AG04450 (cell line): ENCODE results near the gene TRIO. TPM values are rescaled to one million over a fixed set of nuclear protein-coding genes. Genes with fewer than 3 reads are reported as not detected.

Source experiments
- CTCF ChIA-PET: fragments of 300-600, 350-600 bp; formaldehyde crosslinking; extraction: SDS; loops from one replicate; lab custom pipeline; 2022; ENCODE audit warnings: antibody characterized with exemption, inconsistent platforms; lab: Charles Lee
- POLR2A ChIA-PET: fragments of 350-600 bp; formaldehyde crosslinking; extraction: SDS; loops from one replicate; lab custom pipeline; 2021; ENCODE audit warnings: antibody characterized with exemption, inconsistent platforms; lab: Yijun Ruan, JAX
- DNase-seq: peaks from one replicate; pipeline ENCODE4 v3.0.0-alpha.2; 2011; ENCODE audit warnings: low read depth, low spot score
- H3K27ac ChIP-seq: one replicate; pipeline ENCODE4 v1.5.1; 2012; ENCODE audit warnings: low read depth, low read length, control low read depth
- H3K27me3 ChIP-seq: one replicate; pipeline ENCODE4 v1.6.0; 2012; ENCODE audit warnings: low read length; ENCODE audit not compliant: control insufficient read depth, insufficient read depth
- H3K4me3 ChIP-seq: 2 replicates; pipeline ENCODE4 v1.5.1; 2011; ENCODE audit warnings: mild to moderate bottlenecking, low read depth, low read length, control low read depth
- H3K9me3 ChIP-seq: 2 replicates; pipeline ENCODE4 v1.5.1; 2012; ENCODE audit warnings: low read length; ENCODE audit not compliant: control insufficient read depth, insufficient read depth
- polyA plus RNA-seq: library from polyadenylated mRNA; depleted of rRNA; stranded (reverse); fragments of >200 nt; gene quantifications from 2 replicates; pipeline ENCODE4 v1.2.3, GENCODE V29; 2011
- TF ChIP-seq, protein P1 (sequence below): IDR thresholded peaks from 2 replicates; pipeline ENCODE4 v1.5.1; 2011; ENCODE audit warnings: low read depth, low read length, control low read depth, inconsistent platforms

TRIO gene
- polyA plus RNA-seq, 1 experiment: 268 TPM

DNA sequence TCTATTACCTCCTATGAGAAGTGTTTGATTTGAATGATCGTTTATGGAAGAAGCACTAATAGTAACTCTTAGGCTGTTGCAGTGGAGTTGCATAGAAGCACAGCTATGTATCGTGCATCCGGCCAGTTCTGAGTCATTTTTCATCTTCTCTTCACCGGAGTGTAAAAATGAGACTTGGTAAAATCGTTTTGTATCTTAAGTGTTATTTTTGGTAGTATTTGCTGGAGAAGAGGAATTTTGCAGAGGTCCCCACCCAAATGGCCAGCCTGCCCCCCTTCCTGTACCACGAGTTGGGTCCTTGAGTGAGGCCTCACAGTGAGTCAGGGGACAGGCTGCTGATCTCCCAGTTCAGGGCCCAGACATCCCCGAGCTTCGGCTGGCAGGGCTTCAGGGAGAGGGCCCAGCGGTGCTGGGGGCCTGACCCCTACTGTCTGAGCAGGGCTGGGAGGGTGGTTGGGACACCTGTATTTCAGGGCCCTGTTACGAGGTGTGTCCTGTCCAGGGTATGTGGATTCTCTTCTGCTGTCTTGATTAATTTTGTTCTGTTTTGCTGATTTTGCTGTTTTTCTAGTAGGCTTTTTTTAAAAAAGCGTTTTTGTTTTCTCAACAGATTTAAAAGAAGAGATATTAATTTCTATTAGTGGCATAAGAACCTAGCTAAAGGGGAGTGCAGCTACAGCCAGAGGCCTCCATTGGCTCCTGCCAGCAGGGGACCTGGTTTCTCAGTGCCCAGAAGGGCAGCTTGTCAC lies 210.8 kb downstream of the TRIO start:
- TF ChIP-seq, protein P1, sequence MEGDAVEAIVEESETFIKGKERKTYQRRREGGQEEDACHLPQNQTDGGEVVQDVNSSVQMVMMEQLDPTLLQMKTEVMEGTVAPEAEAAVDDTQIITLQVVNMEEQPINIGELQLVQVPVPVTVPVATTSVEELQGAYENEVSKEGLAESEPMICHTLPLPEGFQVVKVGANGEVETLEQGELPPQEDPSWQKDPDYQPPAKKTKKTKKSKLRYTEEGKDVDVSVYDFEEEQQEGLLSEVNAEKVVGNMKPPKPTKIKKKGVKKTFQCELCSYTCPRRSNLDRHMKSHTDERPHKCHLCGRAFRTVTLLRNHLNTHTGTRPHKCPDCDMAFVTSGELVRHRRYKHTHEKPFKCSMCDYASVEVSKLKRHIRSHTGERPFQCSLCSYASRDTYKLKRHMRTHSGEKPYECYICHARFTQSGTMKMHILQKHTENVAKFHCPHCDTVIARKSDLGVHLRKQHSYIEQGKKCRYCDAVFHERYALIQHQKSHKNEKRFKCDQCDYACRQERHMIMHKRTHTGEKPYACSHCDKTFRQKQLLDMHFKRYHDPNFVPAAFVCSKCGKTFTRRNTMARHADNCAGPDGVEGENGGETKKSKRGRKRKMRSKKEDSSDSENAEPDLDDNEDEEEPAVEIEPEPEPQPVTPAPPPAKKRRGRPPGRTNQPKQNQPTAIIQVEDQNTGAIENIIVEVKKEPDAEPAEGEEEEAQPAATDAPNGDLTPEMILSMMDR: no peak
- peak overlapping the region; percentile 21 for H3K27ac ChIP-seq
- no peaks in the 10 kb centered on the region for H3K9me3 ChIP-seq
- no peak for DNase-seq
- no peaks in the 10 kb centered on the region for H3K27me3 ChIP-seq
- ChIA-PET CTCF (interaction anchor here (0.6 to 2.5 kb wide), 5 partner anchors 9 to 377 kb away, joined by 3 to 5 read pairs (median 3); no protein-coding TSS in a partner anchor), POLR2A (no interaction called here)
- no peak overlapping the region for H3K4me3 ChIP-seq

DNA sequence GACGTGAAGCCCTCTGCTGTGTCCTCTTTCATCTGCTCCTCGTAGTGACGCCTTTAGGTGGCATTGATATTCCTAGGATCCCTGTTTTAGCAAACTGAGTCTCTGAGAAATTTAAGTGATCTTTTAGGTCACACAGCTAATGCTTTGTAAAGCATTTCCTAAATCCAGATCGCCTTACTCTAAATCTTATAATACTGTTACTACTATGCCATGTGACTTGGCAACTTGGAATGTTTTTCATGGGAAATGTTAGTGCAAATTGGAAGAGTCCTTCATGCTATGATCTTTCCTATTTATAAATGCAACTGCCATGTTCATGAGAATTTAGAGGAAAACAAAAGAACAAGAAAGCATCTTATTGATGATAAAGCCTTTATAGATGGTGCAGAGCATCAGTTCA lies 212.2 kb downstream of the TRIO start:
- no peaks in the 10 kb centered on the region for H3K27me3 ChIP-seq
- H3K27ac ChIP-seq: no peak overlapping the region
- DNase-seq: no peak
- POLR2A ChIA-PET: no interaction called here
- H3K9me3 ChIP-seq: no peaks in the 10 kb centered on the region
- H3K4me3 ChIP-seq: no peak overlapping the region
- TF ChIP-seq, protein P1: no peak
- CTCF ChIA-PET: interaction anchor here (0.7 kb wide), 1 partner anchor 191 kb away, joined by 3 read pairs; no protein-coding TSS in a partner anchor

DNA sequence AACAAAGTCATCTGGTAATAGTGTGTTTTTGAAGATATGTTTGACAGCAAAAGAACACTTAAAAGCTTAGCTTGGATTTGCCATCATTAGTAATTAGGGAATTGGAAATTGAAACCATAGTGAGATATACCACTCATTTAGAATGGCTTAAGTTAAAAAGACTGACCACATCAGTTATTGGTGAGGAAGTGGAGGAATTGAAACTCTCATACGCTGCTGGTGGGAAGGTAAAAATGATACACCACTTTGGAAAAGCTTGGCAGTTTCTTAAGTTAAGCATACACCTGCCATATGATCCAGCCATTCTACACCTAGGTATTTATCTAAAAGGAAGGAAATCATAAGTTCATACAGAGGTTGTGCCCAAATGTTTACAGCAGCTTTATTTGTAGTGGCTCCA lies 213.2 kb downstream of the TRIO start:
- CTCF ChIA-PET: interaction anchor here (1.3 kb wide), 1 partner anchor 292 kb away, joined by 5 read pairs; no protein-coding TSS in a partner anchor
- H3K27ac ChIP-seq: no peak overlapping the region
- no peaks in the 10 kb centered on the region for H3K9me3 ChIP-seq
- DNase-seq: no peak
- H3K27me3 ChIP-seq: no peaks in the 10 kb centered on the region
- POLR2A ChIA-PET: no interaction called here
- TF ChIP-seq, protein P1: no peak
- no peak overlapping the region for H3K4me3 ChIP-seq

DNA sequence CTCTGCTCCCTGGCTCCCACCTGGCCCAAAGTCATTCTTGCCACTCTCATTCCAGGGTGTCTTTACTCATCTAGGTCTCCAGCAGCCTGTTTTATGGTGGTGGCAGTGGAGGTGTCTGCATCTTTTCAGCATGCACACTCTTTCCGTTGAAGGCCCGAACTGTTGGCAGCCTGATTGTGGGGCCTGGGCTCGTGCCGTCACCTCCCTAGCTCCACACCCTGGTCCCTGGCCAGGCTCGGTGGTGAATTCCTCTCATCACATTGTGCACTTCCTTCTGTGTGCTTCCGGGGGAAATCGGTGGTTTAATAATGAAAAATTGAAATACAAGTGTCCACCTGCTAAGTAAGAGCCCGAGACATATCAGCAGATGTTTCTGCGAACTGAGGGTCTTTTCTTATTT lies 214.3 kb downstream of the TRIO start:
- ChIA-PET CTCF (interaction anchor here (1.3 kb wide), 1 partner anchor 291 kb away, joined by 5 read pairs; no protein-coding TSS in a partner anchor), POLR2A (no interaction called here)

DNA sequence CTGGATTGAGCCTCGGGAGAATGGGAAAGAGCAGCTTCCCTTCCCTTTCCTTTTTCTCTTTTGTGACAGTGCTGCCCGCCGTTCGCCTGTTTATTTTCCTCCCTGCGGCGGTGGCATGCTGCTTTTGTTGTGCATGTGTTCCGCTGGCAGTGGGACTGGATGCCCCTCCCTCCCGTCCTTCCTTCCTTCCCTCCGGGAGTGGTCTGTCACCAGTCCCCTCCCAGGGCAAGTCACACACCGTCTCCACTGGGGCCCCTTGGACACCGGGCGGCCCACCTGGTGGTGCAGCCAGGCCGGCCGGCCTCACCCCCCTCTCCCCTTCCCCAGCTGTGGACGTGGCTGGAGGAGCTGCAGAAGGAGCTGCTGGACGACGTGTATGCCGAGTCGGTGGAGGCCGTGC lies 214.7 kb downstream of the TRIO start:
- H3K9me3 ChIP-seq: no peaks in the 10 kb centered on the region
- TF ChIP-seq, protein P1: no peak
- ChIA-PET CTCF (no interaction called here), POLR2A (no interaction called here)
- no peak overlapping the region for H3K27ac ChIP-seq
- no peaks in the 10 kb centered on the region for H3K27me3 ChIP-seq
- no peak overlapping the region for H3K4me3 ChIP-seq
- no peak for DNase-seq

More for the DNA sequence above, 214.3 kb downstream of the TRIO start:
- TF ChIP-seq, protein P1: no peak
- no peak overlapping the region for H3K27ac ChIP-seq
- no peak for DNase-seq
- no peak overlapping the region for H3K4me3 ChIP-seq
- no peaks in the 10 kb centered on the region for H3K9me3 ChIP-seq
- no peaks in the 10 kb centered on the region for H3K27me3 ChIP-seq
